Body of pancreas (tissue), 4 donors: ENCODE data around the gene AK9.

Experiments
- CTCF ChIP-seq, 7 experiments: fragments of 450-650 bp in 4 of 7; fragments of 200-600 bp in 3 of 7; sonication (generic) in 3 of 7; IDR thresholded peaks; one replicate each; pipeline ENCODE4 v1.5.1; 2016 to 2019; ENCODE audit warnings: antibody characterized with exemption in 7 of 7
- POLR2A ChIP-seq, 3 donors: fragments of 450-650 bp; IDR thresholded peaks; one replicate each; pipeline ENCODE4 v1.6.1; 2016; ENCODE audit warnings: antibody characterized with exemption in 3 of 3, mild to moderate bottlenecking in 2 of 3

- no peak for TF ChIP-seq CTCF (IDR thresholded peaks at IDR 0.05)
- no peak for TF ChIP-seq POLR2A (IDR thresholded peaks at IDR 0.05)
Measured at GRCh38 chr6:109465772-109466171, 225.2 kb downstream of the AK9 start.
